HG03520 (cell line): ENCODE data around the gene YKT6.

ENCODE experiments used
- ATAC-seq: cut with Tn5 transposase; IDR thresholded peaks from one replicate; pipeline ENCODE4 v1.9.1; 2021; ENCODE audit warnings: mild to moderate bottlenecking, moderate library complexity; ENCODE audit not compliant: unreplicated experiment

Gene YKT6

GRCh38 chr7:44217223-44217714 lies 16.5 kb downstream of the YKT6 start:
- no peak for ATAC-seq

GRCh38 chr7:44217852-44218402 lies 17.1 kb downstream of the YKT6 start:
- no peak for ATAC-seq

- no peak for ATAC-seq
These were observed 17.8 kb downstream of the YKT6 start for GRCh38 chr7:44218418-44219201.

- no peak for ATAC-seq
These were observed 18.7 kb downstream of the YKT6 start for GRCh38 chr7:44219371-44220045.

- no peak for ATAC-seq
These were observed 19.2 kb downstream of the YKT6 start for GRCh38 chr7:44220046-44220357.

GRCh38 chr7:44220358-44221112 lies 19.8 kb downstream of the YKT6 start:
- ATAC-seq = no peak

GRCh38 chr7:44221231-44221791 lies 20.5 kb downstream of the YKT6 start:
- no peak for ATAC-seq

GRCh38 chr7:44222074-44222473 lies 21.3 kb downstream of the YKT6 start:
- ATAC-seq = no peak

- ATAC-seq = no peak
These were observed 22.0 kb downstream of the YKT6 start for GRCh38 chr7:44222776-44223261.

- no peak for ATAC-seq
These were observed 22.7 kb downstream of the YKT6 start for GRCh38 chr7:44223362-44224079.

GRCh38 chr7:44224080-44224973 lies 23.5 kb downstream of the YKT6 start:
- no peak for ATAC-seq

GRCh38 chr7:44224974-44225565 lies 24.3 kb downstream of the YKT6 start:
- no peak for ATAC-seq

GRCh38 chr7:44225566-44226395 lies 25.0 kb downstream of the YKT6 start:
- no peak for ATAC-seq

GRCh38 chr7:44226396-44226753 lies 25.6 kb downstream of the YKT6 start:
- ATAC-seq = no peak

- ATAC-seq = no peak
These were observed 27.1 kb downstream of the YKT6 start for GRCh38 chr7:44227911-44228310.

GRCh38 chr7:44228571-44229350 lies 28.0 kb downstream of the YKT6 start:
- ATAC-seq = no peak

- ATAC-seq = no peak
These were observed 28.8 kb downstream of the YKT6 start for GRCh38 chr7:44229546-44230105.
